B cell (primary cell): ENCODE results near the gene NR1H2. TPM values are rescaled to one million over a fixed set of nuclear protein-coding genes. Genes with fewer than 3 reads are reported as not detected.

Experiments used
- ATAC-seq: fragments of 200-7000 bp; cut with Tn5 transposase; one replicate; pipeline ENCODE4 v1.10.0; 2021; ENCODE audit warnings: low read depth, mild to moderate bottlenecking, moderate number of reproducible peaks, moderate library complexity
- CTCF ChIA-PET: fragments of 350-600 bp; sonication (Branson Sonifier 250); formaldehyde crosslinking; loops from one replicate; lab custom pipeline; 2021; ENCODE audit warnings: antibody characterized with exemption, inconsistent platforms; lab: Charles Lee
- POLR2A ChIA-PET: fragments of 350-600 bp; sonication (Branson Sonifier 250); formaldehyde crosslinking; loops from one replicate; lab custom pipeline; 2021; ENCODE audit warnings: antibody characterized with exemption; lab: Charles Lee
- DNase-seq: peaks from one replicate; pipeline ENCODE4 v3.0.0; 2013
- H2AFZ ChIP-seq: 2 replicates; pipeline ENCODE4 v1.6.1; 2012; ENCODE audit warnings: mild to moderate bottlenecking, low read depth, low read length; ENCODE audit not compliant: insufficient read depth, poor library complexity, severe bottlenecking
- H3K27ac ChIP-seq, 2 donors: 1 replicate in 1 of 2; 2 replicates in 1 of 2; pipeline ENCODE4 v1.5.1; 2012 to 2013; ENCODE audit warnings: low read length in 2 of 2, mild to moderate bottlenecking in 2 of 2, moderate library complexity in 1 of 2
- H3K27me3 ChIP-seq, 4 experiments: fragments of 200-600 bp in 1 of 4; sonication (generic) in 1 of 4; replicated peaks in 1 of 4; 1 replicate in 2 of 4; 2 replicates in 2 of 4; pipeline versions ENCODE4 v1.6.1 to v1.7.0; 2013 to 2016; ENCODE audit warnings: low read length in 3 of 4, mild to moderate bottlenecking in 2 of 4, mixed read lengths in 1 of 4, moderate library complexity in 1 of 4; ENCODE audit not compliant: insufficient read depth in 4 of 4, control insufficient read depth in 3 of 4; ENCODE audit errors: control extremely low read depth in 1 of 4
- H3K36me3 ChIP-seq, 2 experiments: replicated peaks in 1 of 2; 1 replicate in 1 of 2; 2 replicates in 1 of 2; pipeline versions ENCODE4 v1.6.1 to v1.7.1; 2013; ENCODE audit warnings: low read length in 1 of 2; ENCODE audit not compliant: insufficient read depth in 2 of 2, control insufficient read depth in 1 of 2; ENCODE audit errors: control extremely low read depth in 1 of 2, extremely low read depth in 1 of 2
- H3K4me1 ChIP-seq, 2 donors: fragments of 200-600 bp in 1 of 2; sonication (generic) in 1 of 2; 1 replicate in 1 of 2; 2 replicates in 1 of 2; pipeline versions ENCODE4 v1.5.1 to v1.6.1; 2013 to 2017; ENCODE audit warnings: low read length in 2 of 2; ENCODE audit not compliant: control insufficient read depth in 2 of 2, insufficient read depth in 2 of 2
- H3K4me2 ChIP-seq: replicated peaks from 2 replicates; pipeline ENCODE3; 2012; ENCODE audit warnings: mild to moderate bottlenecking, low read depth, low read length; ENCODE audit not compliant: poor library complexity, severe bottlenecking
- H3K4me3 ChIP-seq, 5 experiments: fragments of 200-600 bp in 1 of 5; sonication (generic) in 1 of 5; 1 replicate in 3 of 5; 2 replicates in 2 of 5; pipeline versions ENCODE4 v1.5.1 to v1.7.0; 2011 to 2016; ENCODE audit warnings: low read length in 4 of 5, mild to moderate bottlenecking in 4 of 5, low read depth in 2 of 5, control low read depth in 1 of 5, moderate library complexity in 1 of 5; ENCODE audit not compliant: insufficient read depth in 1 of 5; ENCODE audit errors: control extremely low read depth in 1 of 5, extremely low read depth in 1 of 5
- H3K79me2 ChIP-seq: fragments of 200-600 bp; sonication (generic); one replicate; pipeline ENCODE4 v1.6.0; 2016; ENCODE audit warnings: low read length; ENCODE audit not compliant: control insufficient read depth, insufficient read depth
- H3K9ac ChIP-seq: fragments of 200-600 bp; sonication (generic); 2 replicates; pipeline ENCODE4 v1.6.1; 2017; ENCODE audit warnings: mild to moderate bottlenecking, low read length, moderate library complexity
- H3K9me3 ChIP-seq, 3 donors: one replicate each; pipeline versions ENCODE4 v1.6.1 to v1.7.1; 2013; ENCODE audit warnings: low read length in 2 of 3; ENCODE audit not compliant: control insufficient read depth in 2 of 3, insufficient read depth in 1 of 3; ENCODE audit errors: control extremely low read depth in 1 of 3
- H4K20me1 ChIP-seq: 2 replicates; pipeline ENCODE4 v1.6.0; 2012; ENCODE audit warnings: mild to moderate bottlenecking, low read length; ENCODE audit not compliant: insufficient read depth, control insufficient read depth, poor library complexity, severe bottlenecking
- H3K27ac Mint-ChIP-seq: one replicate; pipeline ENCODE4 v1.8.0; 2021; ENCODE audit warnings: mixed read lengths
- H3K27me3 Mint-ChIP-seq: one replicate; pipeline ENCODE4 v1.8.0; 2021; ENCODE audit warnings: mixed read lengths
- H3K4me1 Mint-ChIP-seq: one replicate; pipeline ENCODE4 v1.8.0; 2021; ENCODE audit warnings: mixed read lengths
- H3K4me3 Mint-ChIP-seq: one replicate; pipeline ENCODE4 v1.8.0; 2021; ENCODE audit warnings: mixed read lengths
- H3K9me3 Mint-ChIP-seq: one replicate; pipeline ENCODE4 v1.8.0; 2022; ENCODE audit warnings: mixed read lengths; ENCODE audit not compliant: insufficient read depth
- EZH2 ChIP-seq: IDR thresholded peaks from 2 replicates; pipeline ENCODE4 v1.6.1; 2012; ENCODE audit warnings: borderline replicate concordance, low read depth, mild to moderate bottlenecking, moderate library complexity, low read length; ENCODE audit not compliant: insufficient read depth, poor library complexity, severe bottlenecking
- WGBS: methylation state at CpG from one replicate; pipeline ENCODE4 v1.1.5; 2013; ENCODE audit warnings: missing lambda C conversion rate; ENCODE audit not compliant: insufficient coverage; 5-methylcytosine and 5-hydroxymethylcytosine counted together
- intact Hi-C: fragments of 100-400 bp; cut with micrococcal nuclease; formaldehyde crosslinking; loops from one replicate; pipeline ENCODE4 v1.10.0; 2022
- polyA plus RNA-seq: library from polyadenylated mRNA; depleted of rRNA; stranded (reverse); fragments of >200 nt; gene quantifications from 2 replicates; pipeline ENCODE4 v1.2.3, GENCODE V29; 2012
- total RNA-seq, 2 donors: library from RNA; stranded (reverse); fragments of 120-200 nt in 1 of 2; gene quantifications; 1 replicate in 1 of 2; 2 replicates in 1 of 2; pipeline versions ENCODE4 v1.2.3 to v1.2.4, GENCODE V29; 2013 to 2022
- TF ChIP-seq, protein P1 (sequence below): fragments of 200-600 bp; IDR thresholded peaks from one replicate; pipeline ENCODE4 v1.8.0; 2022; ENCODE audit warnings: antibody characterized with exemption, mild to moderate bottlenecking

NR1H2 gene
- total and polyA plus RNA-seq, 2 donors (not counting 1 experiment from before 2014, with no cell fraction given) = 116 to 164 TPM

DNA sequence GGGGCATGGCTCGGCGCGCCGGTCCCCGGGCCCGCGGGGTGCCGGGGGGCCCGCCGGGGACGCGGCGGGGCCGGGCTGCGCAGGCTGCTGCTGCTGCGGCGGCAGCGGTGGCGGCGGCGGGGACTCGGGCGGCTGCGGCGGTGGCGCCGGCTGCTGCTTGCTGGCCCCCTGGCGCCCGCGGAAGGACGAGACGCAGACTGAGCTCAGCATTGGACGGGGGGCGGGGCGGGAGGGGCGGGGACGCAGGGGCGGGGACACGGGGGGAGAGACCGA lies 47.4 kb upstream of the NR1H2 start:
- no peak overlapping the region for H3K9ac ChIP-seq
- H3K27me3 Mint-ChIP-seq = peaks cover 12% of the 10 kb centered on the region
- H2AFZ ChIP-seq = no peak overlapping the region
- DNase-seq (no peak), ATAC-seq (no peak)
- TF ChIP-seq, protein P1, sequence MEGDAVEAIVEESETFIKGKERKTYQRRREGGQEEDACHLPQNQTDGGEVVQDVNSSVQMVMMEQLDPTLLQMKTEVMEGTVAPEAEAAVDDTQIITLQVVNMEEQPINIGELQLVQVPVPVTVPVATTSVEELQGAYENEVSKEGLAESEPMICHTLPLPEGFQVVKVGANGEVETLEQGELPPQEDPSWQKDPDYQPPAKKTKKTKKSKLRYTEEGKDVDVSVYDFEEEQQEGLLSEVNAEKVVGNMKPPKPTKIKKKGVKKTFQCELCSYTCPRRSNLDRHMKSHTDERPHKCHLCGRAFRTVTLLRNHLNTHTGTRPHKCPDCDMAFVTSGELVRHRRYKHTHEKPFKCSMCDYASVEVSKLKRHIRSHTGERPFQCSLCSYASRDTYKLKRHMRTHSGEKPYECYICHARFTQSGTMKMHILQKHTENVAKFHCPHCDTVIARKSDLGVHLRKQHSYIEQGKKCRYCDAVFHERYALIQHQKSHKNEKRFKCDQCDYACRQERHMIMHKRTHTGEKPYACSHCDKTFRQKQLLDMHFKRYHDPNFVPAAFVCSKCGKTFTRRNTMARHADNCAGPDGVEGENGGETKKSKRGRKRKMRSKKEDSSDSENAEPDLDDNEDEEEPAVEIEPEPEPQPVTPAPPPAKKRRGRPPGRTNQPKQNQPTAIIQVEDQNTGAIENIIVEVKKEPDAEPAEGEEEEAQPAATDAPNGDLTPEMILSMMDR = no peak
- no peak for TF ChIP-seq EZH2
- H3K27ac ChIP-seq = no peak overlapping the region
- H3K9me3 Mint-ChIP-seq = peaks cover 4% of the 10 kb centered on the region
- intact Hi-C loops = loop anchor here (1.0 to 5.0 kb wide), 5 partner anchors 12 to 1997 kb away; partner anchors contain the start of genes NR1H2 and VRK3
- H3K4me3 ChIP-seq = peak overlapping the region in 1 of 5 experiments; percentile 60
- peaks cover 0 to 9% (median 2%) of the 10 kb centered on the region in 4 experiments for H3K27me3 ChIP-seq
- peaks cover 56 to 75% of the 10 kb centered on the region in 2 donors for H3K4me1 ChIP-seq
- 0% methylated on average over 25 of the region's 40 CpGs for WGBS
- peaks cover 0 to 2% of the 10 kb centered on the region in 2 experiments for H3K36me3 ChIP-seq
- CTCF ChIA-PET = interaction anchor here (0.6 to 3.9 kb wide), 14 partner anchors 12 to 228 kb away, joined by 3 to 45 read pairs (median 4); partner anchors contain the start of gene JOSD2
- H3K4me2 ChIP-seq = peak overlapping the region; percentile 78
- H4K20me1 ChIP-seq = peaks cover 56% of the 10 kb centered on the region
- peak overlapping the region; percentile 94 for H3K27ac Mint-ChIP-seq
- peaks cover 73% of the 10 kb centered on the region for H3K4me1 Mint-ChIP-seq
- peak overlapping the region; percentile 91 for H3K4me3 Mint-ChIP-seq
- POLR2A ChIA-PET = interaction anchor here (0.5 to 7.1 kb wide), 15 partner anchors 16 to 1590 kb away, joined by 3 to 122 read pairs (median 5); partner anchors contain the start of genes JOSD2 and POLD1
- peaks cover 14% of the 10 kb centered on the region for H3K79me2 ChIP-seq
- peaks cover 0 to 50% (median 0%) of the 10 kb centered on the region in 3 donors for H3K9me3 ChIP-seq
